Measurements from ENCODE around the gene AP1G2. TPM values are rescaled to one million over a fixed set of nuclear protein-coding genes. Genes with fewer than 3 reads are reported as not detected.

Gene AP1G2
- 329 TPM for total RNA-seq
- polyA plus RNA-seq, result 10 to 100 TPM; 56.1 to 84.9 (median 76.4) TPM

- Histone ChIP-seq H3K9me3 (ENCODE audit: control insufficient read depth in 2 of 2, low read length in 2 of 2) (no peaks in the 10 kb centered on the region), H3K4me3 (ENCODE audit: low read depth, low read length) (peak within 1 kb of the TSS; percentile 77), H3K4me1 (ENCODE audit: control insufficient read depth, insufficient read depth, low read length, poor library complexity, severe bottlenecking) (peaks cover 24% of the 10 kb centered on the region), H3K27me3 (ENCODE audit: control insufficient read depth, insufficient read depth, low read length) (no peaks in the 10 kb centered on the region), H3K27ac (ENCODE audit: insufficient read depth, low read length, poor library complexity, severe bottlenecking) (peak within 1 kb of the TSS; percentile 81), H3K36me3 (ENCODE audit: control insufficient read depth, insufficient read depth, low read length) (peaks cover 31% of the 10 kb centered on the region)
- H3K4me1 Mint-ChIP-seq, result peaks cover 4 to 63% (median 28%) of the 10 kb centered on the region in 4 donors
- DNase-seq (peak; percentile 78 to 92 (median 83)), ATAC-seq (ENCODE audit: low read depth in 2 of 2) (peak; percentile 91 to 94)
- H3K36me3 Mint-ChIP-seq, result peaks cover 21% of the 10 kb centered on the region
- peaks cover 0 to 2% (median 0%) of the 10 kb centered on the region in 7 donors for H3K9me3 Mint-ChIP-seq
- peak within 1 kb of the TSS; percentile 96 to 100 (median 100) for H3K4me3 Mint-ChIP-seq
- H3K27me3 Mint-ChIP-seq, result peaks cover 12% of the 10 kb centered on the region
- peak within 1 kb of the TSS; percentile 93 to 99 (median 98) for H3K27ac Mint-ChIP-seq
These were observed at the start of gene AP1G2 for GRCh38 chr14:23567186-23568020. TSS of gene AP1G2 (minus strand) at chr14:23567791. CDS start at chr14:23567314, 477 bp downstream.

GRCh38 chr14:23615856-23616255 lies 48.3 kb upstream of the AP1G2 start:
- no peaks in the 10 kb centered on the region for H3K9me3 ChIP-seq (ENCODE audit: control insufficient read depth in 2 of 2, low read length in 2 of 2)
- peaks cover 0 to 1% (median 0%) of the 10 kb centered on the region in 7 donors for H3K9me3 Mint-ChIP-seq
- H3K36me3 ChIP-seq (ENCODE audit: control insufficient read depth, insufficient read depth, low read length), result no peaks in the 10 kb centered on the region
- H3K4me3 Mint-ChIP-seq, result no peak overlapping the region
- H3K27ac ChIP-seq (ENCODE audit: insufficient read depth, low read length, poor library complexity, severe bottlenecking), result no peak overlapping the region
- H3K36me3 Mint-ChIP-seq, result no peaks in the 10 kb centered on the region
- no peak for DNase-seq
- ATAC-seq (ENCODE audit: low read depth in 2 of 2), result no peak
- H3K4me3 ChIP-seq (ENCODE audit: low read depth, low read length), result no peak overlapping the region
- H3K4me1 ChIP-seq (ENCODE audit: control insufficient read depth, insufficient read depth, low read length, poor library complexity, severe bottlenecking), result peaks cover 6% of the 10 kb centered on the region
- H3K27me3 ChIP-seq (ENCODE audit: control insufficient read depth, insufficient read depth, low read length), result no peaks in the 10 kb centered on the region
- peaks cover 0 to 11% (median 3%) of the 10 kb centered on the region in 4 donors for H3K4me1 Mint-ChIP-seq
- H3K27ac Mint-ChIP-seq, result no peak overlapping the region
- peaks cover 18% of the 10 kb centered on the region for H3K27me3 Mint-ChIP-seq

- DNase-seq, result no peak
- Mint-ChIP-seq H3K4me3 (peak overlapping the region in 1 of 4 donors; percentile 55), H3K27me3 (peaks cover 6% of the 10 kb centered on the region), H3K27ac (no peak overlapping the region), H3K9me3 (peaks cover 0 to 4% (median 0%) of the 10 kb centered on the region in 7 donors), H3K36me3 (no peaks in the 10 kb centered on the region), H3K4me1 (peaks cover 9 to 25% (median 13%) of the 10 kb centered on the region in 4 donors)
- no peak for ATAC-seq (ENCODE audit: low read depth in 2 of 2)
- Histone ChIP-seq H3K27me3 (ENCODE audit: control insufficient read depth, insufficient read depth, low read length) (no peaks in the 10 kb centered on the region), H3K4me1 (ENCODE audit: control insufficient read depth, insufficient read depth, low read length, poor library complexity, severe bottlenecking) (peaks cover 20% of the 10 kb centered on the region), H3K9me3 (ENCODE audit: control insufficient read depth in 2 of 2, low read length in 2 of 2) (no peaks in the 10 kb centered on the region), H3K27ac (ENCODE audit: insufficient read depth, low read length, poor library complexity, severe bottlenecking) (no peak overlapping the region), H3K4me3 (ENCODE audit: low read depth, low read length) (no peak overlapping the region), H3K36me3 (ENCODE audit: control insufficient read depth, insufficient read depth, low read length) (no peaks in the 10 kb centered on the region)
These were observed 46.8 kb upstream of the AP1G2 start for GRCh38 chr14:23614395-23614828.

- H3K9me3 Mint-ChIP-seq, result peaks cover 0 to 11% (median 0%) of the 10 kb centered on the region in 7 donors
- Histone ChIP-seq H3K9me3 (ENCODE audit: control insufficient read depth in 2 of 2, low read length in 2 of 2) (no peaks in the 10 kb centered on the region), H3K4me3 (ENCODE audit: low read depth, low read length) (no peak overlapping the region), H3K27ac (ENCODE audit: insufficient read depth, low read length, poor library complexity, severe bottlenecking) (no peak overlapping the region), H3K36me3 (ENCODE audit: control insufficient read depth, insufficient read depth, low read length) (no peaks in the 10 kb centered on the region), H3K27me3 (ENCODE audit: control insufficient read depth, insufficient read depth, low read length) (no peaks in the 10 kb centered on the region), H3K4me1 (ENCODE audit: control insufficient read depth, insufficient read depth, low read length, poor library complexity, severe bottlenecking) (peaks cover 20% of the 10 kb centered on the region)
- no peak overlapping the region for H3K4me3 Mint-ChIP-seq
- no peaks in the 10 kb centered on the region for H3K27me3 Mint-ChIP-seq
- peak overlapping the region in 1 of 3 donors; percentile 68 for H3K27ac Mint-ChIP-seq
- no peaks in the 10 kb centered on the region for H3K36me3 Mint-ChIP-seq
- DNase-seq, result no peak
- ATAC-seq (ENCODE audit: low read depth in 2 of 2), result no peak
- peaks cover 15 to 33% (median 20%) of the 10 kb centered on the region in 4 donors for H3K4me1 Mint-ChIP-seq
These were observed 45.9 kb upstream of the AP1G2 start for GRCh38 chr14:23613242-23614070.

GRCh38 chr14:23612802-23613201 lies 45.2 kb upstream of the AP1G2 start:
- Histone ChIP-seq H3K36me3 (ENCODE audit: control insufficient read depth, insufficient read depth, low read length) (no peaks in the 10 kb centered on the region), H3K4me1 (ENCODE audit: control insufficient read depth, insufficient read depth, low read length, poor library complexity, severe bottlenecking) (peaks cover 20% of the 10 kb centered on the region), H3K27me3 (ENCODE audit: control insufficient read depth, insufficient read depth, low read length) (no peaks in the 10 kb centered on the region), H3K4me3 (ENCODE audit: low read depth, low read length) (no peak overlapping the region), H3K27ac (ENCODE audit: insufficient read depth, low read length, poor library complexity, severe bottlenecking) (no peak overlapping the region), H3K9me3 (ENCODE audit: control insufficient read depth in 2 of 2, low read length in 2 of 2) (no peaks in the 10 kb centered on the region)
- H3K27ac Mint-ChIP-seq, result peak overlapping the region in 2 of 3 donors; percentile 17 to 22
- no peaks in the 10 kb centered on the region for H3K36me3 Mint-ChIP-seq
- no peaks in the 10 kb centered on the region for H3K27me3 Mint-ChIP-seq
- DNase-seq (no peak), ATAC-seq (ENCODE audit: low read depth in 2 of 2) (no peak)
- peaks cover 0 to 11% (median 0%) of the 10 kb centered on the region in 7 donors for H3K9me3 Mint-ChIP-seq
- peaks cover 15 to 33% (median 20%) of the 10 kb centered on the region in 4 donors for H3K4me1 Mint-ChIP-seq
- H3K4me3 Mint-ChIP-seq, result no peak overlapping the region

- Histone ChIP-seq H3K27ac (ENCODE audit: insufficient read depth, low read length, poor library complexity, severe bottlenecking) (no peak overlapping the region), H3K9me3 (ENCODE audit: control insufficient read depth in 2 of 2, low read length in 2 of 2) (no peaks in the 10 kb centered on the region), H3K27me3 (ENCODE audit: control insufficient read depth, insufficient read depth, low read length) (no peaks in the 10 kb centered on the region), H3K36me3 (ENCODE audit: control insufficient read depth, insufficient read depth, low read length) (no peaks in the 10 kb centered on the region), H3K4me3 (ENCODE audit: low read depth, low read length) (no peak overlapping the region), H3K4me1 (ENCODE audit: control insufficient read depth, insufficient read depth, low read length, poor library complexity, severe bottlenecking) (peaks cover 20% of the 10 kb centered on the region)
- peaks cover 0 to 11% (median 0%) of the 10 kb centered on the region in 7 donors for H3K9me3 Mint-ChIP-seq
- H3K4me3 Mint-ChIP-seq, result no peak overlapping the region
- no peaks in the 10 kb centered on the region for H3K36me3 Mint-ChIP-seq
- peaks cover 15 to 33% (median 21%) of the 10 kb centered on the region in 4 donors for H3K4me1 Mint-ChIP-seq
- ATAC-seq (ENCODE audit: low read depth in 2 of 2), result no peak
- DNase-seq, result no peak
- H3K27ac Mint-ChIP-seq, result peak overlapping the region; percentile 17 to 59 (median 22)
- no peaks in the 10 kb centered on the region for H3K27me3 Mint-ChIP-seq
These were observed 44.8 kb upstream of the AP1G2 start for GRCh38 chr14:23612354-23612732.

GRCh38 chr14:23610815-23611289 lies 43.3 kb upstream of the AP1G2 start:
- peak; percentile 31 to 59 for ATAC-seq (ENCODE audit: low read depth in 2 of 2)
- peak overlapping the region; percentile 57 for H3K4me3 ChIP-seq (ENCODE audit: low read depth, low read length)
- H3K27ac ChIP-seq (ENCODE audit: insufficient read depth, low read length, poor library complexity, severe bottlenecking), result peak overlapping the region; percentile 71
- Mint-ChIP-seq H3K9me3 (peaks cover 0 to 11% (median 0%) of the 10 kb centered on the region in 7 donors), H3K4me1 (peaks cover 15 to 37% (median 24%) of the 10 kb centered on the region in 4 donors), H3K27ac (peak overlapping the region; percentile 90 to 98 (median 94)), H3K36me3 (no peaks in the 10 kb centered on the region), H3K27me3 (no peaks in the 10 kb centered on the region), H3K4me3 (peak overlapping the region in 3 of 4 donors; percentile 13 to 82 (median 74))
- H3K4me1 ChIP-seq (ENCODE audit: control insufficient read depth, insufficient read depth, low read length, poor library complexity, severe bottlenecking), result peaks cover 20% of the 10 kb centered on the region
- no peaks in the 10 kb centered on the region for H3K27me3 ChIP-seq (ENCODE audit: control insufficient read depth, insufficient read depth, low read length)
- H3K9me3 ChIP-seq (ENCODE audit: control insufficient read depth in 2 of 2, low read length in 2 of 2), result no peaks in the 10 kb centered on the region
- no peaks in the 10 kb centered on the region for H3K36me3 ChIP-seq (ENCODE audit: control insufficient read depth, insufficient read depth, low read length)
- peak in 2 of 3 donors; percentile 14 to 39 for DNase-seq

Data from CD4-positive, CD25-positive, alpha-beta regulatory T cell (primary cell).